Measurements from ENCODE around the gene GRK5.

DNA sequence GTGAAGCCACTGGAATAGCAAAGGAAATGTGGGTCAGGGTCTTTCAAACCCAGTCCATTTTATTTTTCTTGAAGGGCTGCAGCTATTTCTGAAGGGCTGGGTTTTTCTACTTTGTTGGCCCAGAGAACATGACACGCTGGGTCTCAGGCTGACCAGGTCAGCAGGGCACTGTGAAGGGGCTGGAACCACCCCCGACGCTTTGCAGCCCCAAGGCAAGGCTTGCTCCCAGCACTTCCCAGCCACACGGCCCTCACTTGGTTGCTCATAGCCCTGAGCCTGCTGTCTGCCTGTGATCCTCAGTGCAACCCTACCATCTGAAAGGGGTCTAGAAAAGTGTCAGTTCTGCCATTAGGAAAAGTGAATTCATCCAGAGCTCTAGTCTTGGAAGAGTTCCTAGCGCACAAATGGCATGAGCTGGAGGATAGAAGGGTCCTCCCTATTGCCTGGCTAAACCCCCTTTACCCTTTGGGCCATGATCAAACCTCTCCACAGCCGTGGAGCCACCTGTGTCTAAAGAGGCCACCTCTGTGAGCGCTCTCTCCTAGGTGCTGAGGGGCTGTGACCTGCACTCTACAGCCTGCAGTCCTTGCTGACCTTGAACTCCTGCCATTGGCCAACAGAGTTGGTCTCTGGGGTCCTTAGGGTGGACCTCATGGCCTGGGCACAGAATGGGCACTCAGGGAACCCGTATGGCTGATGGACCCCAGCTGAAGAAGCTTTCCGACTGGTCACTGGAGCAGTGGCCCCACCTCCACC is 203.2 kb downstream of the GRK5 start:
- TF ChIP-seq BHLHE40 (IDR thresholded peaks at IDR 0.05; ENCODE audit: borderline replicate concordance) (no peak), LEF1 (IDR thresholded peaks at IDR 0.05; ENCODE audit: borderline replicate concordance) (no peak)
- TF ChIP-seq, protein P1, sequence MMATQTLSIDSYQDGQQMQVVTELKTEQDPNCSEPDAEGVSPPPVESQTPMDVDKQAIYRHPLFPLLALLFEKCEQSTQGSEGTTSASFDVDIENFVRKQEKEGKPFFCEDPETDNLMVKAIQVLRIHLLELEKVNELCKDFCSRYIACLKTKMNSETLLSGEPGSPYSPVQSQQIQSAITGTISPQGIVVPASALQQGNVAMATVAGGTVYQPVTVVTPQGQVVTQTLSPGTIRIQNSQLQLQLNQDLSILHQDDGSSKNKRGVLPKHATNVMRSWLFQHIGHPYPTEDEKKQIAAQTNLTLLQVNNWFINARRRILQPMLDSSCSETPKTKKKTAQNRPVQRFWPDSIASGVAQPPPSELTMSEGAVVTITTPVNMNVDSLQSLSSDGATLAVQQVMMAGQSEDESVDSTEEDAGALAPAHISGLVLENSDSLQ (IDR thresholded peaks at IDR 0.05), result no peak

Measured in HEK293T (cell line).